Activated B cell treated with CpG ODN at 0.5 μM for 24 hours (primary cell): ENCODE measurements around the gene TP53TG3E. TPM values are rescaled to one million over a fixed set of nuclear protein-coding genes. Genes with fewer than 3 reads are reported as not detected.
"Not testable (repeated sequence)": the region's sequence is repeated elsewhere in the genome, so short reads cannot be mapped to it uniquely, and the experiment has no call there.

Source experiments
- ATAC-seq: fragments of 200-7000 bp; cut with Tn5 transposase; one replicate; pipeline ENCODE4 v1.10.0; 2021; ENCODE audit warnings: low read depth, mild to moderate bottlenecking, moderate library complexity
- CTCF ChIA-PET: fragments of 350-600 bp; sonication (Branson Sonifier 250); formaldehyde crosslinking; loops from one replicate; lab custom pipeline; 2021; ENCODE audit warnings: antibody characterized with exemption; lab: Charles Lee
- POLR2A ChIA-PET: fragments of 350-600 bp; sonication (Branson Sonifier 250); formaldehyde crosslinking; loops from one replicate; lab custom pipeline; 2021; ENCODE audit warnings: antibody characterized with exemption; lab: Charles Lee
- DNase-seq: peaks from one replicate; pipeline ENCODE4 v3.0.0; 2022
- H3K27ac Mint-ChIP-seq: one replicate; pipeline ENCODE4 v1.8.0; 2020; ENCODE audit warnings: mixed read lengths
- H3K27me3 Mint-ChIP-seq: one replicate; pipeline ENCODE4 v1.8.0; 2021; ENCODE audit warnings: mixed read lengths
- H3K36me3 Mint-ChIP-seq: one replicate; pipeline ENCODE4 v1.8.0; 2021; ENCODE audit warnings: low read depth, mixed read lengths
- H3K4me1 Mint-ChIP-seq: one replicate; pipeline ENCODE4 v1.8.0; 2021; ENCODE audit warnings: mixed read lengths
- H3K4me3 Mint-ChIP-seq: one replicate; pipeline ENCODE4 v1.8.0; 2020; ENCODE audit warnings: mild to moderate bottlenecking, mixed read lengths
- H3K9me3 Mint-ChIP-seq: one replicate; pipeline ENCODE4 v1.8.0; 2020; ENCODE audit warnings: mixed read lengths
- intact Hi-C: fragments of 100-400 bp; cut with micrococcal nuclease; formaldehyde crosslinking; loops from one replicate; pipeline ENCODE4 v1.15.1; 2024
- total RNA-seq: library from RNA; stranded (reverse); gene quantifications from 2 replicates; pipeline ENCODE4 v1.2.3, GENCODE V29; 2022

The TP53TG3E gene, protein sequence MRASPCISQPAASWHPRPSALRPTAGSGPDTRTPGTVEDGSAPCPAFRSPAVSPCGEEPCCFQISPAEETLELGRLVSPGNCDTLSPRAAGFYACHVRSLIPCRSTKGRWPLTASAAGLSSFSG
- not detected in 2 replicates for total RNA-seq

DNA sequence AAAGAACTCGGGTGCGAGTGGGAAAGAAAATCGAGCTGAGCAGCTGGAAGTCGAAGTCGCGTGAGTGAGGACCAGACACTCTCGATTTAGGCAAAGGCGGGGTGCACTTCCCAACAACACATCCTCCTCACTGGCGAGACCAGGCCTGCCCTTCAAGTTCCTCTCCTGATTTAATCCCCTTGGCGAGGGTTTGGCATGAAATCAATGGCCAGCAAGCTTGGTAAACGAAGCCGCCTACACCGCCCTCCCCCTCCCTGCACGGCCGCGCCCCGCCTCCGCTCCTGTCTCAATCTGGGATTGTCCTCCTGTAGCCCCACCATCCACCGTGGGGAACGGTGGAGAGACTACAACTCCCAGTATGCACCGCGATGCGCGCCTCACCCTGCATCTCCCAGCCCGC, at the start of gene TP53TG3E:
Gene TP53TG3E, plus strand, starts transcription at position 301 of the 400 bp plus-strand sequence. Its CDS starts 68 bp downstream, at position 369.
- H3K4me3 Mint-ChIP-seq, H3K36me3 Mint-ChIP-seq, ATAC-seq, POLR2A ChIA-PET, H3K4me1 Mint-ChIP-seq, DNase-seq, H3K27me3 Mint-ChIP-seq, intact Hi-C loops, H3K27ac Mint-ChIP-seq, H3K9me3 Mint-ChIP-seq, CTCF ChIA-PET: not testable (repeated sequence)

DNA sequence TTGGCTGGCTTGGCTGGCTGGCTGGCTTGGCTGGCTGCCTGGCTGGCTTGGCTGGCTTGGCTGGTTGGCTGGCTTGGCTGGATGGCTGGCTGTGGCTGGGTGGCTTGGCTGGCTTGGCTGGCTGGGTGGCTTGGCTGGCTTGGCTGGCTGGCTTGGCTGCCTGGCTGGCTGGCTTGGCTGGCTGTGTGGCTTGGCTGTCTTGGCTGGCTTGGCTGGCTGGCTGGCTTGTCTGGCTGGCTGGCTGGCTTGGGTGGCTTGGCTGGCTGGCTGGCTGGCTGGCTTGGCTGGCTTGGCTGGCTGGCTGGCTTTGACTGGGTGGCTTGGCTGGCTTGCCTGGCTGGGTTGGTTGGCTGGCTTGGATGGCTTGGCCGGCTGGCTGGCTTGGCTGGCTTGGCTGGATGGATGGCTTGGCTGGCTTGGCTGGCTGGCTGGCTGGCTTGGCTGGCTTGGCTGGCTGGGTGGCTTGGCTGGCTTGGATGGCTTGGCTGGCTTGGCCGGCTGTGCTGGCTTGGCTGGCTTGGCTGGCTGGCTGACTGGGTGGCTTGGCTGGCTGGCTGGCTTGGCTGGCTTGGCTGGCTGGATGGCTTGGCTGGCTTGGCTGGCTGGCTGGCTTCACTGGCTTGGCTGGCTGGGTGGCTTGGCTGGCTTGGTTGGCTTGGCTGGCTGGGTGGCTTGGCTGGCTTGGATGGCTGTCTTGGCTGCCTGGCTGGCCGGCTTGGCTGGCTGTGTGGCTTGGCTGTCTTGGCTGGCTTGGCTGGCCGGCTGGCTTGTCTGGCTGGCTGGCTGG, 32.3 kb downstream of the TP53TG3E start:
- intact Hi-C loops, ATAC-seq, POLR2A ChIA-PET, CTCF ChIA-PET, H3K4me3 Mint-ChIP-seq, H3K27ac Mint-ChIP-seq, H3K4me1 Mint-ChIP-seq, H3K27me3 Mint-ChIP-seq, H3K36me3 Mint-ChIP-seq, H3K9me3 Mint-ChIP-seq: not testable (repeated sequence)
- peak; percentile 51 for DNase-seq

DNA sequence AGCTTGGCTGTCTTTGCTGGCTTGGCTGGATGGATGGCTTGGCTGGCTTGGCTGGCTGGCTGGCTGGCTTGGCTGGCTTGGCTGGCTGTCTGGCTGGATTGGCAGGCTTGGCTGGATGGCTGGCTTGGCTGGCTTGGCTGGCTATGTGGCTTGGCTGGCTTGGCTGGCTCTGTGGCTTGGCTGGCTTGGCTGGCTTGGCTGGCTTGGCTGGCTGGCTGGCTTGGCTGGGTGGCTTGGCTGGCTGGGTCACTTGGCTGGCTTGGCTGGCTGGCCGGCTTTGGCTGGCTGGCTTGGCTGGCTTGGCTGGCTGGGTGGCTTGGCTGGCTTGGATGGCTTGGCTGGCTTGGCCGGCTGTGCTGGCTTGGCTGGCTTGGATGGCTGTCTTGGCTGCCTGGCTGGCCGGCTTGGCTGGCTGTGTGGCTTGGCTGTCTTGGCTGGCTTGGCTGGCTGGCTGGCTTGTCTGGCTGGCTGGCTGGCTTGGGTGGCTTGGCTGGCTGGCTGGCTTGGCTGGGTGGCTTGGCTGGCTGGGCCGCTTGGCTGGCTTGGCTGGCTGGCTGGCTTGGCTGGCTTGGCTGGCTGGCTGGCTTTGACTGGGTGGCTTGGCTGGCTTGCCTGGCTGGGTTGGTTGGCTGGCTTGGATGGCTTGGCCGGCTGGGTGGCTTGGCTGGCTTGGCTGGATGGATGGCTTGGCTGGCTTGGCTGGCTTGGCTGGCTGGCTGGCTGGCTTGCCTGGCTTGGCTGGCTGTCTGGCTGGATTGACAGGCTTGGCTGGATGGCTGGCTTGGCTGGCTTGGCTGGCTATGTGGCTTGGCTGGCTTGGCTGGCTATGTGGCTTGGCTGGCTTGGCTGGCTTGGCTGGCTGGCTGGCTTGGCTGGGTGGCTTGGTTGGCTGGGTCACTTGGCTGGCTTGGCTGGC, 33.8 kb downstream of the TP53TG3E start:
- intact Hi-C loops, ATAC-seq, H3K27me3 Mint-ChIP-seq, H3K27ac Mint-ChIP-seq, H3K9me3 Mint-ChIP-seq, H3K4me3 Mint-ChIP-seq, POLR2A ChIA-PET, CTCF ChIA-PET, H3K4me1 Mint-ChIP-seq, H3K36me3 Mint-ChIP-seq: not testable (repeated sequence)
- peak; percentile 55 for DNase-seq

DNA sequence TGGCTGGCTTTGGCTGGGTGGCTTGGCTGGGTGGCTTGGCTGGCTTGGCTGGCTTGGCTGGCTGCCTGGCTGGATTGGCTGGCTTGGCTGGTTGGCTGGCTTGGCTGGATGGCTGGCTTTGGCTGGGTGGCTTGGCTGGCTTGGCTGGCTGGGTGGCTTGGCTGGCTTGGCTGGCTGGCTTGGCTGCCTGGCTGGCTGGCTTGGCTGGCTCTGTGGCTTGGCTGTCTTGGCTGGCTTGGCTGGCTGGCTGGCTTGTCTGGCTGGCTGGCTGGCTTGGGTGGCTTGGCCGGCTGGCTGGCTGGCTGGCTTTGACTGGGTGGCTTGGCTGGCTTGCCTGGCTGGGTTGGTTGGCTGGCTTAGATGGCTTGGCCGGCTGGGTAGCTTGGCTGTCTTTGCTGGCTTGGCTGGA, 34.4 kb downstream of the TP53TG3E start:
- intact Hi-C loops, H3K9me3 Mint-ChIP-seq, POLR2A ChIA-PET, H3K4me1 Mint-ChIP-seq, H3K27me3 Mint-ChIP-seq, H3K27ac Mint-ChIP-seq, ATAC-seq, H3K4me3 Mint-ChIP-seq, H3K36me3 Mint-ChIP-seq, CTCF ChIA-PET: not testable (repeated sequence)
- peak; percentile 32 for DNase-seq

DNA sequence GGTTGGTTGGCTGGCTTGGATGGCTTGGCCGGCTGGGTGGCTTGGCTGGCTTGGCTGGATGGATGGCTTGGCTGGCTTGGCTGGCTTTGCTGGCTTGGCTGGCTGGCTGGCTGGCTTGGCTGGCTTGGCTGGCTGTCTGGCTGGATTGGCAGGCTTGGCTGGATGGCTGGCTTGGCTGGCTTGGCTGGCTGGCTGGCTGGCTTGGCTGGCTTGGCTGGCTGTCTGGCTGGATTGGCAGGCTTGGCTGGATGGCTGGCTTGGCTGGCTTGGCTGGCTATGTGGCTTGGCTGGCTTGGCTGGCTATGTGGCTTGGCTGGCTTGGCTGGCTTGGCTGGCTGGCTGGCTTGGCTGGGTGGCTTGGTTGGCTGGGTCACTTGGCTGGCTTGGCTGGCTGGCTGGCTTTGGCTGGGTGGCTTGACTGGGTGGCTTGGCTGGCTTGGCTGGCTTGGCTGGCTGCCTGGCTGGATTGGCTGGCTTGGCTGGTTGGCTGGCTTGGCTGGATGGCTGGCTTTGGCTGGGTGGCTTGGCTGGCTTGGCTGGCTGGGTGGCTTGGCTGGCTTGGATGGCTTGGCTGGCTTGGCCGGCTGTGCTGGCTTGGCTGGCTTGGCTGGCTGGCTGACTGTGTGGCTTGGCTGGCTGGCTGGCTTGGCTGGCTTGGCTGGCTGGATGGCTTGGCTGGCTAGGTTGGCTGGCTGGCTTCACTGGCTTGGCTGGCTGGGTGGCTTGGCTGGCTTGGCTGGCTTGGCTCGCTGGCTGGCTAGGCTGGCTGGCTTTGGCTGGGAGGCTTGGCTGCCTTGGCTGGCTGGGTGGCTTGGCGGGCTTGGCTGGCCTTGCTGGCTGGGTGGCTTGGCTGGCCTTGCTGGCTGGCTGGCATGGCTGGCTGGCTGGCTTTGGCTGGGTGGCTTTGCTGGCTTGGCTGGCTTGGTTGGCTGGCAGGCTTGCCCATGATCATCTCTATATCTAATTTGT, 35.3 kb downstream of the TP53TG3E start:
- H3K27ac Mint-ChIP-seq, H3K27me3 Mint-ChIP-seq, POLR2A ChIA-PET, H3K4me3 Mint-ChIP-seq, intact Hi-C loops, H3K4me1 Mint-ChIP-seq, H3K9me3 Mint-ChIP-seq, H3K36me3 Mint-ChIP-seq, CTCF ChIA-PET: not testable (repeated sequence)
- ATAC-seq = peak; percentile 18
- DNase-seq = peak; percentile 36

Other genes starting within 250 kb of the TP53TG3E start
- not detected in 2 replicates for gene TP53TG3C, start 110.1 kb upstream of the TP53TG3E start, total RNA-seq
- gene TP53TG3B, start 56.5 kb downstream of the TP53TG3E start, total RNA-seq = not detected in 2 replicates
- not detected in 2 replicates for gene TP53TG3F, start 155.3 kb downstream of the TP53TG3E start, total RNA-seq